Measurements from ENCODE around the gene CHD3.

DNA sequence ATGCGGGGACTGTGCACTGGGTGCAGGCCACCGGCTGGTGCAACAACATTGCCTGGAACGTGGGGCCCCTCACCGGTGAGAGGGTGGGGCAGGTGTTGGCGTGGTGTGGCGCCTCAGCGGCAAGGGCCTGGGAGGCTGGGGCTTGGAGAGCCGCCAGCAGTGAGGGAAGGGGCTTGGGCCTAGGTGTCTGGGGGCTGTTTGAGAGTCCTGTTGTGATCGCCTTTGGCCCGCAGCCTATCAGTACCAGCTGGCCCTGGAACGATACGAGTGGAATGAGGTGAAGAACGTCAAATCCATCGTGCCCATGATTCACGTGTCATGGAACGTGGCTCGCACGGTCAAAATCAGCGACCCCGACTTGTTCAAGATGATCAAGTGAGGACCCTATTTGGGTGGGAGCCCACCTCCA lies 36.3 kb upstream of the CHD3 start:
- TF ChIP-seq, protein P1, sequence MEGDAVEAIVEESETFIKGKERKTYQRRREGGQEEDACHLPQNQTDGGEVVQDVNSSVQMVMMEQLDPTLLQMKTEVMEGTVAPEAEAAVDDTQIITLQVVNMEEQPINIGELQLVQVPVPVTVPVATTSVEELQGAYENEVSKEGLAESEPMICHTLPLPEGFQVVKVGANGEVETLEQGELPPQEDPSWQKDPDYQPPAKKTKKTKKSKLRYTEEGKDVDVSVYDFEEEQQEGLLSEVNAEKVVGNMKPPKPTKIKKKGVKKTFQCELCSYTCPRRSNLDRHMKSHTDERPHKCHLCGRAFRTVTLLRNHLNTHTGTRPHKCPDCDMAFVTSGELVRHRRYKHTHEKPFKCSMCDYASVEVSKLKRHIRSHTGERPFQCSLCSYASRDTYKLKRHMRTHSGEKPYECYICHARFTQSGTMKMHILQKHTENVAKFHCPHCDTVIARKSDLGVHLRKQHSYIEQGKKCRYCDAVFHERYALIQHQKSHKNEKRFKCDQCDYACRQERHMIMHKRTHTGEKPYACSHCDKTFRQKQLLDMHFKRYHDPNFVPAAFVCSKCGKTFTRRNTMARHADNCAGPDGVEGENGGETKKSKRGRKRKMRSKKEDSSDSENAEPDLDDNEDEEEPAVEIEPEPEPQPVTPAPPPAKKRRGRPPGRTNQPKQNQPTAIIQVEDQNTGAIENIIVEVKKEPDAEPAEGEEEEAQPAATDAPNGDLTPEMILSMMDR (IDR thresholded peaks at IDR 0.05) = no peak
- TF ChIP-seq POLR2A (IDR thresholded peaks at IDR 0.05) = no peak

Data from thyroid gland (tissue), 4 donors.